Measurements from ENCODE around the gene GAD1.
A peak's percentile ranks its signal among the peaks of the same experiment; 100 is the strongest.

GAD1 gene

GRCh38 chr2:170878066-170878465, 61.4 kb downstream of the GAD1 start:
- Histone ChIP-seq H3K9me2 (replicated peaks; ENCODE audit: low read depth, low read length) (no peaks in the 10 kb centered on the region), H3K9ac (ENCODE audit: low read depth, low read length, poor library complexity, severe bottlenecking) (peak overlapping the region; percentile 56), H3K9me3 (ENCODE audit: insufficient read depth, low read depth, low read length) (no peaks in the 10 kb centered on the region), H4K20me1 (ENCODE audit: insufficient read depth, low read length, poor library complexity, severe bottlenecking) (no peaks in the 10 kb centered on the region), H3K4me3 (ENCODE audit: low read length, poor library complexity, severe bottlenecking) (peak overlapping the region; percentile 61), H3K27me3 (ENCODE audit: insufficient read depth, low read length, poor library complexity, severe bottlenecking) (no peaks in the 10 kb centered on the region), H3K36me3 (ENCODE audit: insufficient read depth, low read length) (no peaks in the 10 kb centered on the region), H3K4me2 (ENCODE audit: low read depth, low read length, poor library complexity, severe bottlenecking) (peak overlapping the region; percentile 69), H3K4me1 (ENCODE audit: insufficient read depth, low read length, poor library complexity, severe bottlenecking) (peaks cover 24% of the 10 kb centered on the region), H3F3A (ENCODE audit: low read depth) (no peaks in the 10 kb centered on the region), H3K79me2 (ENCODE audit: insufficient read depth, low read length) (no peaks in the 10 kb centered on the region), H2AFZ (ENCODE audit: low read length) (peak overlapping the region; percentile 97)
- no peak for TF ChIP-seq EZH2phosphoT487 (IDR thresholded peaks at IDR 0.05; ENCODE audit: borderline replicate concordance)
- TF ChIP-seq CTCF (conservative IDR thresholded peaks at IDR 0.05; ENCODE audit: low read length): no peak

GRCh38 chr2:170878505-170878904, 61.8 kb downstream of the GAD1 start:
- TF ChIP-seq CTCF (conservative IDR thresholded peaks at IDR 0.05; ENCODE audit: low read length): no peak
- TF ChIP-seq EZH2phosphoT487 (IDR thresholded peaks at IDR 0.05; ENCODE audit: borderline replicate concordance): no peak
- Histone ChIP-seq H3K4me1 (ENCODE audit: insufficient read depth, low read length, poor library complexity, severe bottlenecking) (peaks cover 21% of the 10 kb centered on the region), H3K9me2 (replicated peaks; ENCODE audit: low read depth, low read length) (no peaks in the 10 kb centered on the region), H3F3A (ENCODE audit: low read depth) (no peaks in the 10 kb centered on the region), H3K79me2 (ENCODE audit: insufficient read depth, low read length) (no peaks in the 10 kb centered on the region), H3K4me3 (ENCODE audit: low read length, poor library complexity, severe bottlenecking) (peak overlapping the region; percentile 61), H3K27me3 (ENCODE audit: insufficient read depth, low read length, poor library complexity, severe bottlenecking) (no peaks in the 10 kb centered on the region), H3K4me2 (ENCODE audit: low read depth, low read length, poor library complexity, severe bottlenecking) (peak overlapping the region; percentile 69), H2AFZ (ENCODE audit: low read length) (peak overlapping the region; percentile 97), H3K9ac (ENCODE audit: low read depth, low read length, poor library complexity, severe bottlenecking) (peak overlapping the region; percentile 56), H3K9me3 (ENCODE audit: insufficient read depth, low read depth, low read length) (no peaks in the 10 kb centered on the region), H3K36me3 (ENCODE audit: insufficient read depth, low read length) (no peaks in the 10 kb centered on the region), H4K20me1 (ENCODE audit: insufficient read depth, low read length, poor library complexity, severe bottlenecking) (no peaks in the 10 kb centered on the region)

GRCh38 chr2:170881840-170882239, 65.2 kb downstream of the GAD1 start:
- no peaks in the 10 kb centered on the region for H3K79me2 ChIP-seq (ENCODE audit: insufficient read depth, low read length)
- H3K27me3 ChIP-seq (ENCODE audit: insufficient read depth, low read length, poor library complexity, severe bottlenecking): no peaks in the 10 kb centered on the region
- no peak for TF ChIP-seq EZH2phosphoT487 (IDR thresholded peaks at IDR 0.05; ENCODE audit: borderline replicate concordance)
- no peak for TF ChIP-seq CTCF (conservative IDR thresholded peaks at IDR 0.05; ENCODE audit: low read length)
- H4K20me1 ChIP-seq (ENCODE audit: insufficient read depth, low read length, poor library complexity, severe bottlenecking): no peaks in the 10 kb centered on the region
- H3K36me3 ChIP-seq (ENCODE audit: insufficient read depth, low read length): no peaks in the 10 kb centered on the region
- peaks cover 24% of the 10 kb centered on the region for H3K4me1 ChIP-seq (ENCODE audit: insufficient read depth, low read length, poor library complexity, severe bottlenecking)
- no peaks in the 10 kb centered on the region for H3F3A ChIP-seq (ENCODE audit: low read depth)
- H3K4me3 ChIP-seq (ENCODE audit: low read length, poor library complexity, severe bottlenecking): no peak overlapping the region
- no peaks in the 10 kb centered on the region for H3K9me2 ChIP-seq (replicated peaks; ENCODE audit: low read depth, low read length)
- H3K4me2 ChIP-seq (ENCODE audit: low read depth, low read length, poor library complexity, severe bottlenecking): peak overlapping the region; percentile 44
- H3K9ac ChIP-seq (ENCODE audit: low read depth, low read length, poor library complexity, severe bottlenecking): no peak overlapping the region
- H2AFZ ChIP-seq (ENCODE audit: low read length): peak overlapping the region; percentile 28; the same call in 1 of the 2 replicates
- no peaks in the 10 kb centered on the region for H3K9me3 ChIP-seq (ENCODE audit: insufficient read depth, low read depth, low read length)
